ENCODE data around the gene TNFRSF19.

- no peak for TF ChIP-seq CTCF (IDR thresholded peaks at IDR 0.05)
- no peak for TF ChIP-seq POLR2A (IDR thresholded peaks at IDR 0.05)
These were observed 102.4 kb downstream of the TNFRSF19 start for GRCh38 chr13:23672616-23673015.

Data from body of pancreas (tissue), 4 donors.